Sigmoid colon (tissue), 4 donors: ENCODE results near the gene SOAT2.

Source experiments
- CTCF ChIP-seq, 4 experiments: fragments of 450-650 bp in 3 of 4; fragments of 200-600 bp in 1 of 4; IDR thresholded peaks; one replicate each; pipeline ENCODE4 v1.5.1; 2016 to 2019; ENCODE audit warnings: antibody characterized with exemption in 4 of 4, mild to moderate bottlenecking in 3 of 4, moderate library complexity in 2 of 4
- EP300 ChIP-seq, 4 donors: sonication (generic); formaldehyde crosslinking; IDR thresholded peaks; one replicate each; pipeline ENCODE4 v1.6.1; 2017; ENCODE audit warnings: antibody characterized with exemption in 4 of 4
- POLR2A ChIP-seq, 2 donors: fragments of 450-650 bp; IDR thresholded peaks; one replicate each; pipeline ENCODE4 v1.6.1; 2016; ENCODE audit warnings: antibody characterized with exemption in 2 of 2, mild to moderate bottlenecking in 2 of 2, moderate library complexity in 2 of 2
- POLR2AphosphoS5 ChIP-seq, 4 donors: sonication (generic); formaldehyde crosslinking; IDR thresholded peaks; one replicate each; pipeline ENCODE4 v1.6.1; 2017; ENCODE audit warnings: antibody characterized with exemption in 4 of 4

- no peak for TF ChIP-seq CTCF (IDR thresholded peaks at IDR 0.05)
- no peak for TF ChIP-seq POLR2AphosphoS5 (IDR thresholded peaks at IDR 0.05)
- no peak for TF ChIP-seq EP300 (IDR thresholded peaks at IDR 0.05)
- TF ChIP-seq POLR2A (IDR thresholded peaks at IDR 0.05) = no peak
Measured at GRCh38 chr12:53166837-53167236, 63.6 kb downstream of the SOAT2 start.
